Stromal cell of bone marrow (primary cell): Measurements from ENCODE around the gene ARPC3.
"Not testable (repeated sequence)": the region's sequence is repeated elsewhere in the genome, so short reads cannot be mapped to it uniquely, and the experiment has no call there.

Experiments
- DNase-seq: peaks from one replicate; pipeline ENCODE4 v3.0.0-alpha.2; 2012; ENCODE audit warnings: low read depth

The ARPC3 gene

DNA sequence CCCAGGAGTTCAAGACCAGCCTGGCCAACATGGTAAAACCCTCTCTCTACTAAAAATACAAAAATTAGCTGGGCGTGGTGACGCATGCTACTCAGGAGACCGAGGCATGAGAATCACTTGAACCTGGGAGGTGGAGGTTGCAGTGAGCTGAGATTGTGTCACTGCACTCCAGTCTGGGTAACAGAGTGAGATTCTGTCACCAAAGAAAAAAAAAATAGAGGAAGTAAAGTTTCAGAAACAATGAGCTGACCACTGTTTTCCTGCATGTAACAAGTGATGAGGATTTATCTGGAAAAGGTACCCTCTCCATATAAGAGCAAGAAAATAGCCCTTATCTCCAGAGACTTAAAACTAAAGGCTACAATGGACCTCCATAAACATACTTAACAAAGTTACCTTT is 33.0 kb downstream of the ARPC3 start:
- not testable (repeated sequence) for DNase-seq

DNA sequence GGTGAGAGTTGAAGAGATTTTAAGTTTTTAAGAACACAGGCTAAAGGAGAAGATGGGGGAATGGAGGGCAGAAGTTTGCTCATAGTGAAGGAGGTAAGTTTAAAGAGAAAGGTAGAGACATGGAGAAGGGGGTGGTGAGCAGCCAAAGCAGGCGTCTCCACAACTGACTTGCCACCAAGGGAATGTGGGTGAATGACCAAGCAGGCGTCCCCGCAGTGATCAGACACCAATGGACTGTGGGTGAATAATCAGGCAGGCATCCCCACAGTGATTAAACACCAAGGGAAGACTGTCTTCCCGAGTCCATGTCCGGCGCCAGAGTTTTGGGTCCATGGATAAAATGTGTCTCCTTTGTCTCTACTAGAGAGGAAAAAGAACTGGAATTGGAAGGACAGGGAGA is 40.1 kb downstream of the ARPC3 start:
- not testable (repeated sequence) for DNase-seq

DNA sequence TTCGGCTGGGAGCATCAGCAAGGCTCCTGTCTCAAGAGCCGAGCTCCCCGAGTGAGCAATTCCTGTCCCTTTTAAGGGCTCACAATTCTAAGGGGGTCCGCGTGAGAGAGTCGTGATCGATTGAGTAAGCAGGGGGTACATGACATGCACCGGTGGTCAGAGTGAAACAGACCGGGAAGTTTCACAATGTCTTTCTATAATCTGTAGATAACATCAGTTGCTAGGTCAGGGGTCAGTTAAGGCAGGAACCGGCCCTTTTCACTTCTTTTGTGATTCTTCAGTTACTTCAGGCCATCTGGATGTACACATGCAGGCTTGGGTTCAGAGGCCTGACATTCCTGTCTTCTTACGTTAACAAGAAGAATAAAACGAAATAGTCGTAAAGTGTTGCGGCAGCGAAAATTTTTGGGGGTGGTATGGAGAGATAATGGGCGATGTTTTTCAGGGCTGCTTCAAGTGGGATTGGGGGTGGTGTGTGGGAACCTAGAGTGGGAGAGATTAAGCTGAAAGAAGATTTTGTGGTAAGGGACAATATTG is 44.9 kb downstream of the ARPC3 start:
- DNase-seq = not testable (repeated sequence)

DNA sequence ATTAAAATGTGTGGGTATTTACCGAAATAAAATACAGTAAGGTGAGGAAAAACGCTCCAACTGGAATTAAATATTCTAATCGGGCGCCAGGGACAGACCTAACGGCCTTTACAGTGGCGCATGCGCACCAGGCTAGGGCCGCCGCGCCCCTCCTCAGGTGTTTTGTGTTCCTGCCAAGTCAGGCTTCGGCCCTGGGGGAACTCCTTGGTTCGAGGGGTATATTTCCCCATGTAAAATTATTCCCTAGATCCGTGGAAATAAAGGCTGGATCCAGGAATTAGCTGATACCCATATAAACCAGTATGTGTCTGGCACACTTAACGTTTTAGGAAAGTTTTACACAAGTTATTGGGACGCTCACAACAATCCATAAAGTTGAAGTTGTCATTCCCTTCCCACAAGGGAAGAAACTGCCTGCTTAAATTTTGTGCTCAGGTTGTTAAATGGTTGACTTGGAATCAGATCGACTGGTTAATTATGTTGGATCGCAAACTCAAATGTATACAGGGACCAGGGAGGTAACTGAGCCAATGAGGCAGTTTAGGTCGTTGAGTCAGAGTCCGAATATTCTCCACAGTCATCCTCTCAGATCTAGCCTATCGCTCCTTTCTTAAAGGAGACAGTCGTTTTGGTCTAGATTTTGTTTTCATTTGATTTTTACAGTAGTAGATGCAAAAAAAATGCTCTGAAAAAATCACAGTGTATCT is 46.0 kb downstream of the ARPC3 start:
- peak; percentile 22 for DNase-seq

DNA sequence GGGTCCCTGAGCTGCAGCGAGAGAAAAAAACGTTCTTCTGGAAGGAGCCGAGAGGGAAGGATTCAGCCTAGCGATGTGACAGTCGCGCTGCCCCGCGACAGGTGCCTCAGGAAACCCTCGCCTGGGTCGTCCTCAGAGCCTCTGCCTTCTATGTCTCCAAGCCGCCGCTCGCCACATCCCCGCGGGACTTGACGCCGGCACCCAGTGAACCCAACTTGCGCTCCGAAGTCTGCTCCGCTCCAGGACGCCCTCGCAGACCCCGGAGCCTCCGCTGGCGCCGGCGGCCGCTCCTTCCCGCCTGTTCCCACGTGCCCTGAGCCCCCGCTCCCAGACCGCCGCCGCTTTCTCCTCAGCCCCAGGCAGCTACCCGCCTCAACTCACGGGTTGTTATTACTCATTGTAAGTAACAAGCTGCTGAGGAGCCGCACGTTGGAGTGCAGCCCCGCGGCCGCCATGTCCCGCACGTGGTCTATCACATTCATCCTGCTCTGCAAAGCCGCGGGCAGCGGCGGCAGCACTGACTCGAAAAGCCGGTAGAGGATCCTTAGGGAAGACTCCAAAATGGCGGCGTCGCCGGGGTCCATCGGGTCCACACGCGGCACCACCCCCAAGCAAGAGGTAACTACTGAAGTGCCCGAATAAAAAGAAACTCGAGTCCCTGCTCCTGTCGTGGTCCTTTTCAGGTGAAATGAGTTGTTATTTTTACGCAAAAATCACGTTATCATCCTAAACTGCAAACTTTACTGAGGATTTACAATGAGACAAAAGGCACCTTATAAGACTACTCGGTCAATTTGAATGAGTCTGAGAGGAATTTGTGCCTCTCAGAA is 46.8 kb downstream of the ARPC3 start, which contains the start of gene ANAPC7:
Gene ANAPC7, minus strand, starts transcription at position 563 of the 830 bp plus-strand sequence. Its CDS starts 81 bp downstream, at position 482.
- DNase-seq = peak; percentile 84
